GM23248 (cell line): Measurements from ENCODE around the gene TMTC3. TPM values are rescaled to one million over a fixed set of nuclear protein-coding genes. Genes with fewer than 3 reads are reported as not detected.

Source experiments
- DNase-seq: peaks from one replicate; pipeline ENCODE4 v3.0.0-alpha.2; 2015
- H2AFZ ChIP-seq: fragments of 200-600 bp; sonication (generic); 2 replicates; pipeline ENCODE4 v1.6.1; 2016; ENCODE audit warnings: antibody characterized with exemption
- H3F3A ChIP-seq: fragments of 200-600 bp; sonication (generic); 2 replicates; pipeline ENCODE4 v1.6.1; 2016; ENCODE audit warnings: mild to moderate bottlenecking, antibody characterized with exemption, mixed run types; ENCODE audit not compliant: insufficient read depth
- H3K27ac ChIP-seq: fragments of 200-600 bp; sonication (generic); 2 replicates; pipeline ENCODE4 v1.5.1; 2016; ENCODE audit warnings: mild to moderate bottlenecking
- H3K27me3 ChIP-seq: fragments of 200-600 bp; sonication (generic); replicated peaks from 2 replicates; pipeline ENCODE4 v1.6.1; 2016; ENCODE audit warnings: mild to moderate bottlenecking; ENCODE audit not compliant: insufficient read depth
- H3K36me3 ChIP-seq: fragments of 200-600 bp; sonication (generic); 2 replicates; pipeline ENCODE4 v1.6.1; 2016; ENCODE audit warnings: low read depth, mild to moderate bottlenecking
- H3K4me1 ChIP-seq: fragments of 200-600 bp; sonication (generic); 2 replicates; pipeline ENCODE4 v1.6.1; 2016; ENCODE audit warnings: mild to moderate bottlenecking; ENCODE audit not compliant: insufficient read depth
- H3K4me2 ChIP-seq: fragments of 200-600 bp; sonication (generic); one replicate; pipeline ENCODE4 v1.6.1; 2016; ENCODE audit warnings: mild to moderate bottlenecking; ENCODE audit not compliant: unreplicated experiment
- H3K4me3 ChIP-seq: fragments of 200-600 bp; sonication (generic); 2 replicates; pipeline ENCODE4 v1.5.1; 2016; ENCODE audit warnings: mild to moderate bottlenecking
- H3K79me2 ChIP-seq: fragments of 200-600 bp; sonication (generic); 2 replicates; pipeline ENCODE4 v1.6.1; 2016; ENCODE audit warnings: mild to moderate bottlenecking; ENCODE audit not compliant: insufficient read depth
- H3K9ac ChIP-seq: fragments of 200-600 bp; sonication (generic); 2 replicates; pipeline ENCODE4 v1.6.1; 2016; ENCODE audit warnings: mild to moderate bottlenecking
- H3K9me2 ChIP-seq: fragments of 200-600 bp; sonication (generic); 2 replicates; pipeline ENCODE4 v1.6.1; 2016; ENCODE audit warnings: mixed run types, mild to moderate bottlenecking, moderate library complexity; ENCODE audit not compliant: insufficient read depth
- H3K9me3 ChIP-seq: fragments of 200-600 bp; sonication (generic); one replicate; pipeline ENCODE4 v1.6.1; 2017; ENCODE audit warnings: low read depth
- H4K20me1 ChIP-seq: fragments of 200-600 bp; sonication (generic); 2 replicates; pipeline ENCODE4 v1.6.0; 2016; ENCODE audit not compliant: insufficient read depth
- EZH2 ChIP-seq: fragments of 200-600 bp; sonication (generic); IDR thresholded peaks from 2 replicates; pipeline ENCODE4 v1.6.1; 2018; ENCODE audit warnings: antibody characterized with exemption, mild to moderate bottlenecking; ENCODE audit not compliant: insufficient read depth, poor library complexity, severe bottlenecking
- EZH2phosphoT487 ChIP-seq: fragments of 200-600 bp; sonication (generic); IDR thresholded peaks from 2 replicates; pipeline ENCODE4 v1.6.1; 2018; ENCODE audit warnings: antibody characterized with exemption, moderate library complexity, mild to moderate bottlenecking, low read depth; ENCODE audit not compliant: insufficient read depth
- WGBS, 2 experiments: methylation state at CpG; one replicate each; pipeline ENCODE4 v1.1.6; 2015 to 2017; ENCODE audit warnings: low lambda C conversion rate in 2 of 2, low coverage in 1 of 2; ENCODE audit errors: missing lambda C conversion rate in 2 of 2; 5-methylcytosine and 5-hydroxymethylcytosine counted together
- in situ Hi-C: fragments of 300-500 bp; cut with MboI; formaldehyde crosslinking; loops from 2 replicates; pipeline ENCODE4 v1.15.0; 2020
- polyA plus RNA-seq: library from polyadenylated mRNA; unstranded; fragments of >200 nt; fragmentation: Nextera tagmentation; extraction: Ambion mirVana; gene quantifications from 2 replicates; pipeline ENCODE4 v1.2.1, GENCODE V29; 2016
- total RNA-seq: library from RNA; depleted of rRNA; stranded (reverse); fragments of >200 nt; shearing (Covaris generic); gene quantifications from 2 replicates; pipeline ENCODE4 v1.2.3, GENCODE V29; 2014

The TMTC3 gene
- total and polyA plus RNA-seq, 2 experiments from 2014 or later, result 35.7 to 59.1 TPM

DNA sequence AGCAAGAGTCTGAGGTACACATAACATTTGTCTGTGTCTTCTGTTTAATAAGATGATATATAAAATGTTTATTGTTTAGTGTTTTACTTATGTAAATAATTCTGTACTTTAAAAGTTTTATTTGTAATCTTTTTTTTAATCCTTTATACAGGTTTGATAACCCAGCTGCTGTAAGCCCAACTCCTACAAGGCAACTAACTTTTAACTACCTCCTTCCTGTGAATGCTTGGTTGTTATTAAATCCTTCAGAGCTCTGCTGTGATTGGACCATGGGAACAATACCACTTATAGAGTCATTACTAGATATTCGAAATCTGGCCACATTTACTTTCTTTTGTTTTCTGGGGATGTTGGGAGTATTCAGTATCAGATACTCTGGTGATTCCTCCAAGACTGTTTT is 24.1 kb downstream of the TMTC3 start:
- no peak for TF ChIP-seq EZH2
- no peak for TF ChIP-seq EZH2phosphoT487
- Histone ChIP-seq H3K9me2 (no peaks in the 10 kb centered on the region), H3K27me3 (no peaks in the 10 kb centered on the region), H3K79me2 (no peaks in the 10 kb centered on the region; the same call in 1 of the 2 replicates), H3K4me1 (no peaks in the 10 kb centered on the region; the same call in 1 of the 2 replicates), H3K9ac (no peak overlapping the region), H4K20me1 (no peaks in the 10 kb centered on the region), H2AFZ (no peak overlapping the region), H3K4me2 (no peak overlapping the region), H3F3A (no peaks in the 10 kb centered on the region), H3K36me3 (peaks cover 43% of the 10 kb centered on the region), H3K27ac (no peak overlapping the region), H3K9me3 (no peaks in the 10 kb centered on the region), H3K4me3 (no peak overlapping the region)
- WGBS, 2 experiments, result 95 to 100% methylated on average over 1 of the region's 1 CpG
- in situ Hi-C loops, result no loop called here
- DNase-seq, result no peak

DNA sequence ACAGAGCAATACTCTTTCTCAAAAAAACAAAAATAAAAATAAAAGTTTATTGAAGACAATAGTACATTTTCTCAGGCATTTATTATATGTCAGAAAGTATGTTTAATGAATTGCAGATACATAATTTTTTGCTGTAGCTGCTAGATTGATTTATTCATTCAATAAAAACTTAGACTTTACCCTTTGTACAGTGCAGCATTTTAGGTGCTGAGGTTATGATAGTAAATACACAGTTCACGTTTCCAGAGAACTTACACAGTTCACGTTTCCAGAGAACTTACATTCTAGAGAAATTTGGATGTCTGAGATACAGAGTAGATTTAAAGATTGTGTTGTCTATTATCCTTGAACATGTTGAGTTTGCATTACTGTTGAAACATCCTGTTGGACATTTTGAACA is 25.3 kb downstream of the TMTC3 start:
- Histone ChIP-seq H3F3A (peaks cover 5% of the 10 kb centered on the region; the same call in 1 of the 2 replicates), H2AFZ (no peak overlapping the region), H3K27me3 (no peaks in the 10 kb centered on the region), H3K27ac (no peak overlapping the region), H3K9me3 (no peaks in the 10 kb centered on the region), H3K36me3 (peaks cover 43% of the 10 kb centered on the region), H3K4me2 (no peak overlapping the region), H3K4me3 (no peak overlapping the region), H3K9me2 (no peaks in the 10 kb centered on the region), H3K9ac (no peak overlapping the region), H4K20me1 (no peaks in the 10 kb centered on the region), H3K4me1 (no peaks in the 10 kb centered on the region; the same call in 1 of the 2 replicates), H3K79me2 (no peaks in the 10 kb centered on the region; the same call in 1 of the 2 replicates)
- DNase-seq, result no peak
- in situ Hi-C loops, result no loop called here
- TF ChIP-seq EZH2phosphoT487 (no peak), EZH2 (no peak)
- 98 to 99% methylated on average over 2 of the region's 2 CpGs for WGBS, 2 experiments

DNA sequence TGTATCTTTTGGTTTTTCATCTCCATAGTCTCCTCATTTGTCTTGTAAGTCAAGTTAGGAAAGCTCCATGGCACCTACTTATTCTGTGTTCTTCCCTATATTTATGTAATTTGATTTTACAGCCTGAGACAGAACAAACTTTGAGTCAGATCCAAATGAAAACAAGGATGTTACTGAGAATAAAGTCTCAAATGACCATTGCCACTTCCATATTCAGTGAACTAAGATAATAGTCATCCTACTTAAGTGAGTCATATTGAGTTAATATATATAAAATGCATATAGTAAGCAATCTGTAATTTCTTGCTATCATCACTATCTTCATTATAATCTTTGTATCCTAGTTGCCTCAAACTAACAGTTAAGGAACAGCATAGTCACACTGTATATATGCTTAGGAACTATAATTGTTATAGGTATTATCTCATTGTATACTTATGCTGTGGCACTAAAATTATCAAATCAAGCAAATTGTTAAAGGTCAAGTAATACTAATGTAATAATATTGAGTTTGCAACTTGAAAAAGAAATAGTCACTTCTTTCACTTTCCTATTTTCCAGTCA is 30.8 kb downstream of the TMTC3 start:
- peaks cover 10% of the 10 kb centered on the region for H3K4me1 ChIP-seq
- in situ Hi-C loops, result no loop called here
- H3K4me3 ChIP-seq, result no peak overlapping the region
- no peak overlapping the region for H3K9ac ChIP-seq
- H3K79me2 ChIP-seq, result no peaks in the 10 kb centered on the region
- TF ChIP-seq EZH2, result no peak
- no peak for TF ChIP-seq EZH2phosphoT487
- peak; percentile 33 for DNase-seq
- peaks cover 13% of the 10 kb centered on the region; the same call in 1 of the 2 replicates for H3F3A ChIP-seq
- peak overlapping the region; percentile 7 for H3K4me2 ChIP-seq
- no peaks in the 10 kb centered on the region for H3K9me3 ChIP-seq
- H3K36me3 ChIP-seq, result peaks cover 24% of the 10 kb centered on the region
- H3K27ac ChIP-seq, result 0 out of 2 replicates have a peak overlapping the region, but pooled peaks have one; percentile 2
- no peaks in the 10 kb centered on the region for H3K27me3 ChIP-seq
- H2AFZ ChIP-seq, result no peak overlapping the region
- H4K20me1 ChIP-seq, result no peaks in the 10 kb centered on the region
- H3K9me2 ChIP-seq, result no peaks in the 10 kb centered on the region

DNA sequence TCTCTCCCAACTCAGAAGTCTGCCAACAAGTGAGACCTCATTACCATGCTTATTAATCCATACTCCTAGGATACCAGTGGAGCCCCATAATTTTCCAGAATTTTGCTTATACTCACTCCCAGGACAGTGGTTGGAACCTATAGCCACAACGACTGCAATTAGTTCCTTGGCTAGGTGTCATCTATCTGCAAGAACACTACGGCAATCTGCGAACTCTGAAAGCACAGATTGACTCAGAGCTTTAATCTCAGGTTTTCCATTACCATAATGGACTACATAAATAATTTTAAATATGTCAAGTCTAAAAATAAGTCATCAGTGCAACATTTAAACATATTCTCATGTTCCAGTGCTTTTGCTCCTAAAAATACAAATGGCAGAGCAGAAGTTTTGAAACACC is 33.4 kb downstream of the TMTC3 start:
- H4K20me1 ChIP-seq, result no peaks in the 10 kb centered on the region
- 95 to 100% methylated on average over 3 of the region's 3 CpGs for WGBS, 2 experiments
- H2AFZ ChIP-seq, result no peak overlapping the region
- H3K4me2 ChIP-seq, result no peak overlapping the region
- H3F3A ChIP-seq, result peaks cover 13% of the 10 kb centered on the region; the same call in 1 of the 2 replicates
- H3K9ac ChIP-seq, result no peak overlapping the region
- no peaks in the 10 kb centered on the region for H3K9me2 ChIP-seq
- peaks cover 10% of the 10 kb centered on the region for H3K4me1 ChIP-seq
- TF ChIP-seq EZH2phosphoT487 (no peak), EZH2 (no peak)
- DNase-seq, result no peak
- in situ Hi-C loops, result no loop called here
- peaks cover 24% of the 10 kb centered on the region for H3K36me3 ChIP-seq
- no peaks in the 10 kb centered on the region for H3K27me3 ChIP-seq
- H3K9me3 ChIP-seq, result no peaks in the 10 kb centered on the region
- H3K4me3 ChIP-seq, result no peak overlapping the region
- no peaks in the 10 kb centered on the region for H3K79me2 ChIP-seq
- no peak overlapping the region for H3K27ac ChIP-seq
